HS-5 (cell line): ENCODE measurements around the gene MAPK4.
"Not testable (repeated sequence)": the region's sequence is repeated elsewhere in the genome, so short reads cannot be mapped to it uniquely, and the experiment has no call there.

ENCODE experiments used
- DNase-seq: peaks from one replicate; pipeline ENCODE4 v3.0.0-alpha.2; 2012; ENCODE audit warnings: low read depth

MAPK4 gene

DNA sequence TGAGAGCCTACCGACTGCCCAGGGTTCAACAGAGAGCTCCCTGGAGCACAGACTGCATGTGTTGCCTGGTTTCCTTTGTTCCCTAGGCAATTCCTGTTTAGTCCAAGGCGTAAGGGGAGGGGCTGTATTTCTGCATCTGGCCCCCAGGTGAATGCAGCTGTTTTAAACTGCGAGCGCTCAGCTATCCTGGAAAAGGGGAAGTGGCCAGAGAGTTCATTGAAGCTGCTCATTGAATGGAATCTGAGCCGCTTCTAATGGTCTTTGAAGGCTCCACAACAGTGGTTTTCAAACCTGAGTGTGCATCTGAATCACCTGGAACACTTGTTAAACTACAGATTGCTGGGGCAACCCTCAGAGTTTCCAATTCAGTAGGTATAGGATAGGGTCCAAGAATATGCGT lies 18.1 kb downstream of the MAPK4 start:
- no peak for DNase-seq

DNA sequence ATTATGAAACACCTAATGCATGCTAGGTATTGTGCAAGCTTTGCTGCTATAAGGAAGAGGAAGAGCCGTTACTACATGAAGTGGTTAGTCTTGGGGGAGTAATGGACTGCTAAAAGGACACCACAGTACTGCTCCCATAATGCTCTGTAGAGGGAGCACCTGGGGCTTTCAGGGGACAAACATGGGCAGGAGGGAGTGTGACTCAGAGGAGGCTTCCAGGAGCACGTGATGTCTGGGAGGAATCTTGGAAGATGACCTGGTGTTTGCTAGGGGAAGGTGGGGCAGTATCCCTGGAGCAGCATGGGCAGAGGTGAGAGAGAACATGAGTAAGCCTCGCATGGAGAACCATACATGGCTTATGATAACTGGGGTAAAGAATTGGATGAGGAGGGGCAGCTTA lies 18.8 kb downstream of the MAPK4 start:
- DNase-seq: no peak

DNA sequence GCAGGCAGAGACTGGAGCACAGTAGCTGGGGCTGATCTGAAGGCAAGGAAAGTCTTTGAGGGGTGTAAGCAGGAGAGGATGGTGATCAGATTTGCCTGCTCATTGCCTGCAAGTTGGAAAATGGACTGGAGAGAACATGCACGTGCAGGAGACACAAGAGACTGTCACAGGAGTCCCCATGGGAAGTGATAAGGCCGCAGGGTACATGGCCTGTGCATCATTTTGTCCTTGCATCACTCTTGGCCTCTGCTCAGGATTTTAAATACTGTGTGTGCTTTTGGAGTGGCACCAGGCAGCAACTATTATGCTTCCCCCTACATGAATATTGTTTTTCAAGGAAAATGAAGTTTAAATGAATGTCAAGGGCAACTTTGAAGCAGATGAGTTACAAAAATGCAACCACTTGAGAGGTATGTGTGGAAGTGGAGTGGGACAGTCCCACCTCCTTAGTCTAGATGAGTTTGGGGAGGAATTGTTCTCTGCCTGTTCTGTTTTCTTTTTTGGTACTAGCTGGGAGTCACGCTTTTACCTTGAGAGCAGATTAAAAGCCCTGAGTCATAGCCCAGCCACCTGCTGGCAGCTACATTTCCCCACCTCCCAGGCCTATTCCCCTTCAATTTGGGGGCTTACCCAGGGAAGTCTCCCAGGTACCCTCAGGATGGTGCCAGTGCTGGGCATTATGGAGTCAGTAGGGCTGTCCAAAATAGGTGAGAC lies 19.3 kb downstream of the MAPK4 start:
- no peak for DNase-seq

DNA sequence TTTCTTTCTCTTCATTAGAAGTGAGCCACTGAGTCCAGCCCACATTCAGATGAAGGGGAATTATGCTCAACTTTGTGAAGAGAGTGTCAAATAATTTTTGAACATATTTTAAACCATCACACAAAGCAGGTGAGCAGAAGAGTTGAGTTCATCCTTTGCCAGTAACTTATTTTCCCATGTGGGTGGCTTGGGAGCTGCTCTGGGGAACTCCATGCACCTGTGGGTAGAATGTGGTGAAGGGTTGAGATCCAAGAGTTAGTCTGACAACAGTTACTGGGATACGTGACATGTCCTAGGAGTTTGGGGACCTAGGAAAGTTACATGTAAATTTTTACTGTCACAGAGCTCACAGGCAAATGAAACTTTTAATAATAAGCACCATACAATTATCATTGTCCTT lies 21.6 kb downstream of the MAPK4 start:
- DNase-seq: no peak

DNA sequence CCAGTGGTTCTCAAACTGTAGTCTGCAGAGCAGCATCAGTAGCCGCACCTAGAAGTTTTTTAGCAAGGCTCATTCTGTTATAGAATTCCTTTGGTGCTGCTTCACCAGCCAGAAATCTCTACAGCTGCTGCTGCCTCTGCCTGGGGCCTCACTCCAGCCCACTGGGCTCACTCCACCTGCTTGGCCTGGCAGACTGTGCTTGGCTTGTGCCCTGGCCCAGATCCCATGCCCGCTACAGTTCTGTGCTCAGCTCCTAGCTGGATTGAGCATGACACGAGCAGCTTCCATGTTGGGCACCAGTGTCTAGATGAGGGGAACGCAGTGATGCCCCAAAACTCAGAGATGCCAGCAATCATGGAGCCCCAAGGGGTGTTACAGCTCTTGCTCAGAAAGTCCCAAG lies 22.6 kb downstream of the MAPK4 start:
- no peak for DNase-seq

DNA sequence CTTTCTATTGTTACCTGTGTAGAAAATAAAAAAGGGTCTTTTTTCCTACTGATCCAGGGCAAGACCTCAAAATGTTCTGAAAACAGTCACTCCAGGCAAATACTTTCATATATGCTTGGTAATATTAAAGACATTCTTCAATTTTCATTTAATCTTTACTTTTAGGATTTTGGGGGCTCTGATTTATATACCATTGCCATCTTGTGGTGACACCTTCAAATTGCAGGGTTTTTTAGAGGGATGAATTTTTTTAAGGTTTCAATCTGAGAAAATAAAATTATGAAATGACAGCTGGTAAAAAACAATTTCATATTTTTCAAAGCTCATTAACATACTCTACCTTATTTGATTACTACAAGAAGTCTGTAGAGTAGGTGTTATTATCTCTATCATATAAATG lies 26.8 kb downstream of the MAPK4 start:
- no peak for DNase-seq

DNA sequence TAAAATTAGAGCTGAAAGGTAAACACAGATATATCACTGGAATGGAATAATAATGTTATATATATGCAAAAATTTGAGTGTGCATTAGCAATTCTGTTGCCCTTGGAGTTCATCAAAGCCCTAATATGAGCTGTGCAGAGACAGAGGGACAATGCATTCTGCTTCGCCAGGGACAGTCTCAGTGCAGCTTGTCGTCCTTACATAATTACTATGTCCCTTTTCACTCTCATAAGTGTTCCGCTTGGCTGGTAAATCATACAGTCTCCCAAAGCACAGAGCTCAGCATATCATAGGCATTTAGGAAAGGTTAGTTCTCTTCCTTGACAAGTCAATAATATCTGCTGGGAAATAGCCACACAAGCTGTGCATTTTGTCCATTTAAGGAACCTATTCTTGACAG lies 30.7 kb downstream of the MAPK4 start:
- DNase-seq: no peak

DNA sequence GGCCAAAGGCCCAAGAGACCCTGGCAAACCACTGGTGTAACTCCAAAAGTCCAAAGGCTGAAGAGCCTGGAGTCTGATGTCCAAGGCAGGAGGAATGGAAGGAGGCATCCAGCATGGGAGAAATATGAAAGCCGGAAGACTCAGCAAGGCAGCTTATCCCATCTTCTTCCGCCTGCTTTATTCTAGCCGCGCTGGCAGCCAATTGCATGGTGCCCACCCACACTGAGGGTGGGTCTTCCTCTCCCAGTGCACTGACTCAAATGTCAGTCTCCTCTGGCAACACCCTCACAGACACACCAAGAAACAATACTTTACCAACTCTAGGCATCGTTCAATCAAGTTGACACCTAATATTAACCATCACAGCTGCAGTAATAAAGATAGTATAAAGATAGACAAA lies 34.1 kb downstream of the MAPK4 start:
- no peak for DNase-seq

DNA sequence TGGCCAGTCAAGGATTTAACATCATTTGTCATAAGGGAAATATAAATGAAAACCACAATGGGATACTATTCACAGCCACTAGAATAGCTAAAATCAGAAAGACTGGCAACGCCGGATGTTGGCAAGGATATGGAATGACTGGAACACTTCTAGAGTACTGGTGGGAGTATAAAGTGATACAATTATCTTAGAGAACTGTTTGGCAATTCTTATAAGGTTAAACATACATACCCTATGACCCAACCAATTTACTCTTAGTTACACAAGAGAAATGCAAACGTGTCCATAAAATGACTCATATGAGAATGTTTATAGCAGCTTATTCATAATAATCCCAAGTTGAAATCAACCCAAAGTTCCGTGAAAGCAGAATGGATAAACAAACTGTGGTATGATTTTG lies 35.1 kb downstream of the MAPK4 start:
- DNase-seq: no peak

DNA sequence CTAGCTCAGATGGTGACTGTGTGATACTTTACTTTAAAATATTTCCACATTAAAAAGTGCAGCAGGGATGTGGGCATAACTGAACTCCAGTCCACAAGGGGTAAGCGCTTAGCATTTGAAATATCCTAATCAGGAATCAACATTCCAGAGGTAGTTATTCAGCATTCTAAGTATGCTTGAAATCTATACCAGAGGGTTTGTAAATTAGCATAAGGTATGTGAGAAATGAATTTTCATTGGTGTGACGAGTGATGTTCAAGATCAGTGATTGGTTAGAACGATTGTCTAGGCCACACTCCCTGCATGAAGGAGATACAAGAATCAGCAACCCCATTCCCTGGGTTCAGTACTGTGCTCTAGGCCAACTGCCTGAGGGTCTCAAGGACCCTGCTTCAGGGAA lies 42.6 kb downstream of the MAPK4 start:
- no peak for DNase-seq

DNA sequence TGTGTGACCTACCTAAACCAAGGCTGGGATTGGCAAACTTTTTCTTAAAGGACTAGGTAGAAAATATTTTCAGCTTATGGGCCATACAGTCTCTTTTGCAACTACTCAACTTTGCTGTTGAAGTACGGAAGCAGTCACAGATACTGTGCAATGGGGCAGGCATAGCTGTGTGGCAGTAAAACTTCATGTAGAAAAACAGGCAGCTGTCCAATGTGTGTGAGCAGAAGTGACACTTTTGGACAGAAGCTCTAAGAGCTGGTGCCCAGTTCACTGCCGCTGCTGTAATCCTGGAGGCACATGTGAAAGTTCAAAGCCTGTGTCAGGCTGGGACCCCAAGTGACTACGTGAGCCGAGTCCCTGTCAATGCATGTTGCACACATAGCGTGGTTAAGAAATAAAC lies 46.7 kb downstream of the MAPK4 start:
- no peak for DNase-seq

DNA sequence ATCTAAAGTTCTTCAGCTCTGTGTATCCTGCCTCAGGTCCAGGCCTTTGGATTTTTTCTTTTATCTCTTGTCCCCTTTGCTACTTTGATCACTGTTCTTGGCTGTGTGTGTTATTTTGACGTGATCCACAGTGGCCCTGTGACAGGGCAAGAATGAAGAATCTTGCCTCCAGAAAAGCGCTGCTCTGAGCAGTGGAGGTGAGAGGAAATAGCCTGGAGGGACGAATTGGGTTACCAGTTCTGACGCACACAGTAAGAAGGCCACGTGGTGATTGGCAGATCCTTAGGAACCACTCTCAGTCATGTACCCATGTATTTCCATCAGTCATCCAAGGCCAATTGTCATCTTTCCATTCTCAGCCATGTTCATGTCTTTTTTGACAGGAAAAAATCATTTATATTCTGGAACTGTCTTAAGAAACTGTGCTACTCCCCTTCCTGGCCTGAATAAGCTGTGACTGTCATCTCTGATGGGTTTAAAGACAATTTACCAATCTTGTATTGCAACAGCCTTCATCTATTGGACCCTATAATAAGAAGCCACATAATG lies 47.6 kb downstream of the MAPK4 start:
- DNase-seq: no peak

DNA sequence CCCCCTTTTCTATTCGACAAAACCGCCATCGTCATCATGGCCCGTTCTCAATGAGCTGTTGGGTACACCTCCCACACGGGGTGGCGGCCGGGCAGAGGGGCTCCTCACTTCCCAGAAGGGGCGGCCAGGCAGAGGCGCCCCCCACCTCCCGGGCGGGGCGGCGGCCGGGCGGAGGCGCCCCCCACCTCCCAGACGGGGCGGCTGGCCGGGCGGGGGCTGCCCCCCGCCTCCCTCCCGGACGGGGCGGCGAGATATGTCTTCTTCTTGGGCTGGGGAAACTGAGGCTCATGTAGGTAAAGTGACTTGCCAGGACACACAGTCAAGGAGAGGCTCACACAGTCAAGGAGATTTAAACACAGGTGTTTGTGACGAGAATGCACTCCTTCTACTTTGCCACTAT lies 49.3 kb downstream of the MAPK4 start:
- not testable (repeated sequence) for DNase-seq

DNA sequence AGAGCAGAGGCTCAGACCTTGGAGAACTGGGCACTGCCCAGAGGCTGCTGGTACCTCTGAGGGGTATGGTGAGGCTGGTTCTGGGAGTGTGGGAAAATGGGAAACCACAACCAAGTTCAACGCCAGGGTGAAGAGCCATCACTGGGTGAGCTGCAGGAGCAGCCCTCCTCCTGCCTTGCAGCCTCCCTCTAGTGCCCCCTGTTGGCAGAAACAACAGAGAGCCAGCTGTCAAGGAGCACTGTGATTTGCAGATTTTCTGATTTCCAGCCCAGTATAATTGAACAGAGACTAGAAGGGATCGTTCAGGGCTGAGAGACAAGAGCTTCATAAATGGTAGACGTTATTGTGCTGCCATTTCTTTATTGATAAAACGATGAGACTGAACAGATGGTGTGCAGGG lies 50.5 kb downstream of the MAPK4 start:
- DNase-seq: no peak

DNA sequence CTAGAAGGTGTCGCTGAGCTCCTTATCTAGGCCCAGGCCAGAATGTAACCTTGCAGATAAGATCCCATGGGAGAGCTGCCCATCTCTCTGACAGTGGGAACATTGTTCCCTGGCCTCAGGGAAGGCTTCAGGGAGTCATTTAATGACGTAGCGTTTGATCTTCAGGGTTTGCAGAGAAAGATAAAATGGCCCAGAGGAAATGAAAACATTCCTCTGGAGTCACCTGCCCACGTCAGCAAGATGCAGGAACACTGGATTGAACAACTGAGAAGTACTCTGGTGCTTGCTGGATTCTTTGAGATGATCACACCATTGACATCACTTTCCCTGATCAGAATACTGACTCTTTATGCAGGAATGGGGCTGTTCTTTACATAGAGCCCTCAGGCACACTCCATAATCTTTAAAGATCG lies 51.6 kb downstream of the MAPK4 start:
- DNase-seq: no peak

DNA sequence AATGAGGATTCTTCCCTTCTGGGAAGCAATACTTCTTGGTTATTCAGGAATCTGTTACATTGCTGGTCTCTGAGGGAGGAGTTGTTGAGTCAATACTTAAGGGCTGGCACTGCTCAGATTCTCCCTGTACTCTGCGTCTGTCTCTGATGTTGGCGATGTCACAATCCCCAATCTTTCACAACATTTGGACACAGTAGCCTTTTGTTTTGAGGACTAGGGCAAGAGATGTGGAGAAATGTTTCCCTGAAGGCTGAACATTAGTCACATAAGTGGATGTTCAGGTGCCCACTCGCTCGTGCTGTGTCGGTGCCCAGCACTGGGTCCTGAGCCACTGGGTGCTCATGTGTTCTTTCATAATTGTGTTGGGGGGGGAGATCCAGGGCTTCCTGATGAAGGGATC lies 55.0 kb downstream of the MAPK4 start:
- DNase-seq: no peak

DNA sequence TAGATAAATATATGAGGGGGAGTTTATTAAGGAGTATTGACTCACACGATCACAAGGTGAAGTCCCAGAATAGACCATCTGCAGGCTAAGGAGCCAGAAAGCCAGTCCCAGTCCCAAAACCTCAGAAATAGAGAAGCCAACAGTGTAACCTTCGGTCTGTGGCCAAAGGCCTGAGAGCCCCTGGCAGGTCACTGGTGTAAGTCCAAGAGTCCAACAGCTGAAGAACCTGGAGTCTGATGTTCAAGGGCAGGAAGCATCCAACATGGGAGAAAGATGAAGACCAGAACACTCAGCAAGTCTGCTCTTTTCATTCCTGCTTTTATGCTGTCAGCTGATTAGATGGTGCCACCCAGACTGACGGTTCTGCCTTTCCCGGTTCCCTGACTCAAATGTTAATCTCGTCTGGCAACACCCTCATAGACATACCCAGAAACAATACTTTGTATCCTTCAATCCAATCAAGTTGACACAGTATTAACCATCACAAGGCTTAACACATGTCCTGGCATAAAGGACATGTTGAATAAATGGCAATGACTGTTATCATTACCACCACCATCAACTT lies 56.7 kb downstream of the MAPK4 start:
- DNase-seq: no peak

DNA sequence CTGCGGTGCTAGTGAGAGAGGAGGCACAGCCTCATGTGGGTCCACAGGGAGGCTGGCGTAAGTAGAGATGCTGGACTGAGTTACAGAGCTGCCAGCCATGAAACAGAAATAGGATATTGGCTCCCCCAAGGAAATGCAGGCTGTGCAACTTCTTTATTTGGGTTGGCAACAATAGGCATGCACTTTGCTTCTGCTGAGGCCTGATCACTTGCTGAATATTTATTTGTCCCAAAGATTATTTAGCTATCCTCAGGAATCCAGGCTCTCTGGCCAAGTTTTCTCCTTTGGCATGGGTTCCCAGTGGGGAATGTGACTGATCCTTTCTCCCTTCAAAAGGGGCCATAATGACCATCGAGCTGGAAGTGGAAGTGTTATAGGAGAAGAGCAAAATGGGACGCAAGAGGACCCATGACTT lies 60.0 kb downstream of the MAPK4 start:
- DNase-seq: no peak

DNA sequence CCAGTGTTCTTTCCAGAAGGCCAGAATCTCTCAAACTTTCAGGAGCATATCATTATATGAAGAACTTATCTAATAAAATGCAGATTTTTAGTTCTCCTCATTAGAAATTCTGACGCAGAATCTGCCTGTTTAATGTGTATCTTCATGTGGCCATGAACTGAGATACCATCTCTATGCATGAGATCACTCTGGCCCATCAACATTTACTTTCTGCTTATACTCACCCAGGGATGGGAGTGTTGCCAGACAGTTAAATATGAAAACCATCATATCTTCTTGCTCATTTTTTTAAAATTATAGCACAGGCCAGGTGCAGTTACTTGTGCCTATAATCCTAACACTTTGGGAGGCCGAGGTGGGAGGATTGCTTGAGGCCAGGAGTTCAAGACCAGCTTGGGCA lies 60.4 kb downstream of the MAPK4 start:
- DNase-seq: no peak

DNA sequence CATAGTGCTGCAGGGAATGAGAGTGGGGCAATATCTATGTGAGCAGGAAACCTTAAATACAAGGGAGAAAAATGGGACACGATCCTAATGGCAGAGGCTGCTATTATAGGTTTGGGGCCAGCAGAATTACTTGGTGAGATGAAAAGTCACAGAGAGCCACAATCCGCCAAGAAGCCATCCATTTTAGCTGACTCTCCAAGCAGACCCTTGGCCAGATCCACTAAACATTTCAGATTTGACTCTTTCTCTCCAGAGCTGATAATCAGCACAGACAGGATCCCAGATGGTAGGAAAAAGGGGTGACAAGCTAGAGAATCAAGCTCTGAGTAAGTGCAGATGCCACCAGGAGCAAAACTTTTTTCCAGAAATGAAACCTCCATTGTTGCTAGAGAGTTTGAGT lies 61.5 kb downstream of the MAPK4 start:
- no peak for DNase-seq

DNA sequence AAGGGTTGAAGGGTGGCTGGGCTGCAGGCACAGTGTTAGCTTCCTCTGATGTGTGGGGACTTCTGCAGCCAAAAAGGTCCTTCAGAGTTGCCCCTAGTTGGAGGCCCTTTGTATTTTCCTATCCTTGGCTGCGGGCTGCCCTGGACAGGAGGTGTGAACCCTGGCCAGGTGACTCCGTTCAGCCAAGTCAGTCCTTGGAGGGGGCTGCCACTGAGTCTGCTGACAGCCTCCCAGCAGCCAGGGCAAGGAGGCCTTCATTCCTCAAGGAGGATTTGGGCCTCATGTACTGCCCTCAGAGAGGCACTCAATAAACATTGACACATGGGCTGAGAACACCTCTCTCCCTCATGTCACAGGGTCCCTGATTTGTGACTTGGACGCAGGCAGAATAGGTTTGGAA lies 62.4 kb downstream of the MAPK4 start:
- no peak for DNase-seq

DNA sequence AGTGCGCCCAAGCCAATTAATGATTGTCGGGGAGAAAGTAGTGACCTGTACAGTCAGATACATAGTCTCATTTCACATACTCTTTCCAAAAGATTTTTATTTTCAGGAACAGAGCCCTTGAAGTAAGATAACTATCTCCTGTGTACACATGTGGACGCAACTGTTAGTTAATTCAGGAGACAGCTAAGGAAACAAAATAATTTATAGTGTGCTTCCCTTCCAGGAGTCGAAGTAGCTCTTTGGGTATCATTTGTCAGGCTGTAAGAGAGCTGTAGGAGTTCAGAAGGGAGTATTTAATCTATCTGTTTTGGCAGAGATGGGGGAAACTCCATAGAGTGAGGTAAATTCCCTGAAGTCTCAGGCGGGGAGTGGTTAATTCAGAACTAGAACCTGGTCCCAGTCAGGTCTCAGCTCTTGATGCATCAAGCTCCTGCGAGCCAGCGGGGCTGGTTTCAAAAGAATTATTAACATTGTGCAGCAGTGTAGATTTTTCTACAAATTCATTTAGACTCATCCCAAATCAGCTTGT lies 63.0 kb downstream of the MAPK4 start:
- no peak for DNase-seq

DNA sequence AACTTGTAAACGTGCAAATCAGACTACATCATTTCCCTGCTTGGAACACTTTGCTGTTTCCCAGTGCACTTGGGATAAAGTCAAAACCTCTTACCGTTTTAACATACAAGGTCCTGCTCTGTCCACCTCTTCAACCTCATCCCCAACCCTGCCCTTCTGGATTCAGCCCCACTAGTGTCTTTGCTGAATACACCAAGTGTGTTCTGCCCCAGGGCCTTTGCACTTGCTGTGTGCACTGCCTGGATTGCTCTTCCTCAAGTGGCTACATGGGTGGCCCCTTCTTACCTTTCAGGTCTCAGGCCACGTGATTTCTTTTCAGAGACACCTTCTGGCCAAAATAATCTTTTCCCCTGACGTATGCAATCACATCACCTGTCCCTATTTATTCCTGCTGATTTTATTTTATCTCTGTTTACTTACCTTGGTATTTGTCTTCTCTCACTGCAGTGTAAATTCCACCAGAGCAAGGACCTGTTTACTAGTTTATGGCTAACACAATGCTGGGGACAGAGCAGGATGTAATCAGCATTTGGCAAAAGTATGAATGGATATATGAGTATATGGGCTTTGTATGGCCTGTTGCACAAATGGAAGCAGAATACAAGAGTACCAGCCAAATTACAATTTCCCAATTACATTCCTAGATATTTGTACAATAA lies 63.9 kb downstream of the MAPK4 start:
- DNase-seq: no peak
